Measurements from ENCODE around the gene CPSF7.

- TF ChIP-seq CTCF (IDR thresholded peaks at IDR 0.05; ENCODE audit: low read depth, low read length, missing input control) (no peak), RXRA (IDR thresholded peaks at IDR 0.05) (no peak), RAD21 (IDR thresholded peaks at IDR 0.05) (no peak), REST (IDR thresholded peaks at IDR 0.05) (no peak), EGR1 (IDR thresholded peaks at IDR 0.05; ENCODE audit: low read depth in 2 of 2) (no peak), GABPA (IDR thresholded peaks at IDR 0.05 in 1 of 2, conservative IDR thresholded peaks at IDR 0.05 in 1 of 2) (no peak), YY1 (IDR thresholded peaks at IDR 0.05) (no peak)
- TF ChIP-seq, protein P1, sequence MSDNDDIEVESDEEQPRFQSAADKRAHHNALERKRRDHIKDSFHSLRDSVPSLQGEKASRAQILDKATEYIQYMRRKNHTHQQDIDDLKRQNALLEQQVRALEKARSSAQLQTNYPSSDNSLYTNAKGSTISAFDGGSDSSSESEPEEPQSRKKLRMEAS (IDR thresholded peaks at IDR 0.05), result no peak
- TF ChIP-seq, protein P2, sequence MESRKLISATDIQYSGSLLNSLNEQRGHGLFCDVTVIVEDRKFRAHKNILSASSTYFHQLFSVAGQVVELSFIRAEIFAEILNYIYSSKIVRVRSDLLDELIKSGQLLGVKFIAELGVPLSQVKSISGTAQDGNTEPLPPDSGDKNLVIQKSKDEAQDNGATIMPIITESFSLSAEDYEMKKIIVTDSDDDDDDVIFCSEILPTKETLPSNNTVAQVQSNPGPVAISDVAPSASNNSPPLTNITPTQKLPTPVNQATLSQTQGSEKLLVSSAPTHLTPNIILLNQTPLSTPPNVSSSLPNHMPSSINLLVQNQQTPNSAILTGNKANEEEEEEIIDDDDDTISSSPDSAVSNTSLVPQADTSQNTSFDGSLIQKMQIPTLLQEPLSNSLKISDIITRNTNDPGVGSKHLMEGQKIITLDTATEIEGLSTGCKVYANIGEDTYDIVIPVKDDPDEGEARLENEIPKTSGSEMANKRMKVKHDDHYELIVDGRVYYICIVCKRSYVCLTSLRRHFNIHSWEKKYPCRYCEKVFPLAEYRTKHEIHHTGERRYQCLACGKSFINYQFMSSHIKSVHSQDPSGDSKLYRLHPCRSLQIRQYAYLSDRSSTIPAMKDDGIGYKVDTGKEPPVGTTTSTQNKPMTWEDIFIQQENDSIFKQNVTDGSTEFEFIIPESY (IDR thresholded peaks at IDR 0.05), result no peak
These were observed 18.8 kb upstream of the CPSF7 start for GRCh38 chr11:61448552-61448927.

Measured in liver (tissue), 3 donors.